Uterus (tissue), 2 donors: ENCODE measurements around the gene PIP4K2A.

Experiments used
- CTCF ChIP-seq, 4 experiments: fragments of 200-600 bp in 2 of 4; fragments of 450-650 bp in 2 of 4; sonication (generic) in 2 of 4; IDR thresholded peaks; one replicate each; pipeline ENCODE4 v1.5.1; 2016 to 2019; ENCODE audit warnings: antibody characterized with exemption in 4 of 4, mild to moderate bottlenecking in 2 of 4, moderate library complexity in 1 of 4
- POLR2A ChIP-seq, 2 donors: fragments of 450-650 bp; IDR thresholded peaks; one replicate each; pipeline ENCODE4 v1.6.1; 2016; ENCODE audit warnings: antibody characterized with exemption in 2 of 2, mild to moderate bottlenecking in 1 of 2, moderate library complexity in 1 of 2

- no peak for TF ChIP-seq CTCF (IDR thresholded peaks at IDR 0.05)
- TF ChIP-seq POLR2A (IDR thresholded peaks at IDR 0.05): no peak
These were observed 12.0 kb downstream of the PIP4K2A start for GRCh38 chr10:22702348-22702747.
